AG09319 (cell line): Measurements from ENCODE around the gene CGRRF1.
A peak's percentile ranks its signal among the peaks of the same experiment; 100 is the strongest.

Source experiments
- DNase-seq: peaks from one replicate; pipeline ENCODE4 v3.0.0-alpha.2; 2010; ENCODE audit warnings: low read depth; ENCODE audit errors: extremely low read depth
- CTCF ChIP-seq: IDR thresholded peaks from 2 replicates; pipeline ENCODE4 v1.5.1; 2011; ENCODE audit warnings: low read depth, mild to moderate bottlenecking, inconsistent platforms, low read length, moderate library complexity

The CGRRF1 gene

GRCh38 chr14:54509546-54510501 lies at the start of gene CGRRF1:
Gene CGRRF1 (plus strand): TSS chr14:54509906. CDS start chr14:54509960, 54 bp downstream.
- TF ChIP-seq CTCF: peak; percentile 47
- peak; percentile 96 for DNase-seq

GRCh38 chr14:54462048-54462447 lies 47.7 kb upstream of the CGRRF1 start:
- no peak for DNase-seq
- TF ChIP-seq CTCF: no peak

GRCh38 chr14:54465654-54466053 lies 44.1 kb upstream of the CGRRF1 start:
- DNase-seq: no peak
- no peak for TF ChIP-seq CTCF

GRCh38 chr14:54467280-54467679 lies 42.4 kb upstream of the CGRRF1 start:
- no peak for TF ChIP-seq CTCF

GRCh38 chr14:54470701-54471100 lies 39.0 kb upstream of the CGRRF1 start:
- no peak for DNase-seq
- no peak for TF ChIP-seq CTCF

More at GRCh38 chr14:54467280-54467679, 42.4 kb upstream of the CGRRF1 start:
- DNase-seq: no peak

GRCh38 chr14:54471641-54472040 lies 38.1 kb upstream of the CGRRF1 start:
- DNase-seq: no peak
- no peak for TF ChIP-seq CTCF

GRCh38 chr14:54472315-54472714 lies 37.4 kb upstream of the CGRRF1 start:
- DNase-seq: no peak
- TF ChIP-seq CTCF: no peak
